ENCODE results near the gene ITGBL1.

The ITGBL1 gene

DNA sequence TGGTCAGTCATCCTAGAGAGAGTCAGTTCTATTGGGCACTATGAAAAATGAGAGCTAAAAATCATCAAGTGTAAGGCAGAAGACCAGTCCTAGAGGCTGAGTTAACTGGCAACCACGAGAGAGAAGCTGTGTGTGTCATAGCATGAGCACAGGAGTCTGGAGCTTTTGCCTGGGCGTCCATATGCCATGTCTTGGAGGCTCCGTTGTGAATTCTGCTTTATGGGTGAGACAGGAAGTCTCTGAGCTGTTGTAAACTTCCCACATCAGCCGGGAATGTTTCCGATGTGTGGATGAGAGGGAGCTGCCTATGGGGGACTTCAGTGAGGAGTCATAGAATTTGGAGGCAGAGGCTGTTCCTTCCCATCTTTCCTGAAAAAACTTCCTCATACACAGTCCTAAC lies 120.0 kb downstream of the ITGBL1 start:
- DNase-seq, result no peak

DNA sequence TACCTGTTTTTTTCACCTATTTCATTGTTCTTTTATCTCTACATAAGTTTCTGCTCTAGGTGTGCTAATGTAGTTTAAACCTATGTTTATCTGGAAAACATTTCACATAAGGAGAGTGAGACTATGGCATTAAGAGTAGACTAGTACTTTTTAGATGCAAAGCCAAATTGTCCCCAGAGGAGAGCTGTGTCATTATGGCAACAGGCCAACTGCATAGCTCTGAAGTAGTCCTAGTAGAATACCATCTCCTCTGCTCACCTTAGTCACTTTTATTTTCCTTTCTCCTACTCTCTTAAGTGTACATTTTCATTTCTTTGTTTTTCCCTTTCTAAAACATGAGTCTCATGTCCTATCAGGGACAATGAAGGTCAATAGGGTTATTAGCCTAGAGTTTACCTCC lies 123.1 kb downstream of the ITGBL1 start:
- DNase-seq, result no peak

DNA sequence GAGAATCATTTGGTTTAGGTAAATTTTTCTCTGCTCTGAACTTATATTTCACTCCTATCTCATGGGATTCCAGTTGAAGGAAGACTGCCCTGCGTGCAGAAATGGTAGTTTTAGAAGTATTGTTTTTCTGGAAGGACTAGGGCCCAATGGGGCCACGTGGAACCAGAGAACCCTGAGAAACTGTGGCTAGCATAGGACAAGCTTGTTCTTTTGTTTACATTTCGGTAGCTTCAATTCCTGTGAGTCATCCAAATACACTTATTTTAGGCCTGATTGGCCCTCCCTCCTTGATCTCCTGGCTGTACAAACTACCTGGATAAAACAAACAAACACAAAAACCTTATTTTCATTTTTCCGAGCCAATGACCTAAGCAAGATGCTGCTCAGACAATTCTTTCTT lies 124.0 kb downstream of the ITGBL1 start:
- no peak for DNase-seq

DNA sequence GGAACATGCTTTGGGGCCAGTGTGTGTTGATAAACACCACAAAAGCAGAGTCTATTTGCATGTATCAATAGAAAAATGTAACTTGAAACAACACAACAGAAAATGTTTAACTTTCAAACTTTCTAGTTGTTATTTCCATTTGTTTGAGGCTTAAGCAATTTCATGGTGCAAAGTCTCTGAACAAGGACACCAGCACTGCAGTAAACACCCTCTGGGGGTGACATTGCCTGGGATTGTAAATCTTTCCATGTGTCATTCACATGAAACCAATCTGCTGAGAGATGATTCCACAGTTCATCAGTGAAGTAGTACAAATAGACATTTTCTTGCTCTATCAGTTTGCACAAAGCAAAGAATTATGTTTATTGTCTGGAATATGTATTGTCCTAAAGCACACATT lies 124.5 kb downstream of the ITGBL1 start:
- no peak for DNase-seq

DNA sequence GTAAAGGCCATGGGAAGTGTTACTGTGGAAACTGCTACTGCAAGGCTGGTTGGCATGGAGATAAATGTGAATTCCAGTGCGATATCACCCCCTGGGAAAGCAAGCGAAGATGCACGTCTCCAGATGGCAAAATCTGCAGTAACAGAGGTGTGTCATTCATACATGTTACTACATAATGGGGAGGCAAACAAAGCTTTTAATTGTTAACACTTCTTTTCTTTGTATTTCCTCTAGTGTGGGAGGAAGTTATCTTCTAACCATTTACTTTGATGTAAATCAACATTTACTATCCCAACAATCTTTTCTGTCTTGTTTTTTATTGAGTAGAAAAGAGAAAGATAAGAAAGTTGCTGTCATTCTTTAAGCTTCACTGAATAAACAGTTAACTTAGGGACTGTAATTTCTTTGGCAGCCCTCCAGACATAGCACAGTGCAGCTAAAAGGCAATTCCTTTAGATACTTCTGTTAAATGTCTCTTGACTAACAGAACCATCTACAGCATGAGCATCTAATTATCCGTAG lies 126.9 kb downstream of the ITGBL1 start:
- no peak for DNase-seq

- DNase-seq, result no peak
Measured at GRCh38 chr13:101584331-101584730, 131.9 kb downstream of the ITGBL1 start.

DNA sequence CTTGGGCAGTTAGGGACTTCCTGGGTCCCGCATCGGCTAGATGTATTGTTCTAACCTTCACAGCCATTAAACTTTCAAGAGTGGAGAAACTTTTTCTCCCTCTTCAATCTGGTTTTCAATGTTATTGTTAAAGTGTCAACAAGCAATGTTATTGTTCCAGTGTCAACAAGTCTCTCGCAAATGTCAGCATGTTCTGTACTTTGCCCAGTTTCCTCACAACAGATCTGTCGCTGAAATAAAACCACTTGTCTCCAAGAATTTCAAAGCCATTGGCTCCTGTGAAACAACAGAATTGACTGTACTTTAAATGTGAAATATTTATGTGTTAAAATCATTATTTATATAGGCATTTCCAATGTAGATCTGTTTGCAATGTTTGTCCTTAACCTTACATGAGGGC lies 138.0 kb downstream of the ITGBL1 start:
- DNase-seq, result no peak

- DNase-seq, result no peak
Measured at GRCh38 chr13:101594936-101595335, 142.5 kb downstream of the ITGBL1 start.

- DNase-seq, result no peak
Measured at GRCh38 chr13:101596803-101597202, 144.3 kb downstream of the ITGBL1 start.

- DNase-seq, result no peak
Measured at GRCh38 chr13:101611491-101612475, 159.3 kb downstream of the ITGBL1 start.

- no peak for DNase-seq
Measured at GRCh38 chr13:101612735-101613134, 160.3 kb downstream of the ITGBL1 start.

GRCh38 chr13:101614491-101614890 lies 162.0 kb downstream of the ITGBL1 start:
- DNase-seq, result no peak

DNA sequence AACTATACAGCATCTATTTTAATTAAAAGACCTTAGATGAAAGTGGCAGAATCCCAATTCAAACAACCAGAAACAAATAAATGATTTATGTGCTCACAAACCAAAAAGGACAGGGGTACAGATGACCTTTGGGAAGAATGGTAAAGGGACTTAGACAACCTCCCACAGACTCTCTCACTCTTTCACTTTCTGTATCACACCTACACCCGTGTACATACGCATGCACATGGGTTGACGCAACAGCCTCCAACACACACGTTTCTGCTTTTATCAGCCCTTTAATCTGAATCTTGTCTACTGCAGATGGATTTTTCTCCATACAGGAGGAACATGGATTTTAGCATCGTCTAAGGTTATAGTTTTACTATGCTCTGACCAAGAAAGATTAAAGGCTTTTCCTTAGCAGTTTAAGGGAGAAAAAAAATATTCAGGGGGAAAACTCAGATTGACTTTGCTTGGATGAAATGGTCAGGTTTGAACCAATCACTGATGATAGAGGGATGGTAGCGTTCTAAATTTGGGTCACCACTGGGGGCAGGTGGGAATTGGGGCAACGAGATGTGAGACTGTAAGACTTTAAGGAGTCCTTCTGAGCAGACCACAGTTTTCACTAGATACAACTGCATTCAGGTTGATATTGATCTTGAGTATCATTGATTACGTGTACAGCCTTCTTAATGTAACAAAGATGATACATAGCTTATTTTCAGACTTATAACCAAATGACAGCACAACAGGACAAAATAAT lies 166.1 kb downstream of the ITGBL1 start:
- DNase-seq, result no peak

GRCh38 chr13:101621099-101621498 lies 168.6 kb downstream of the ITGBL1 start:
- no peak for DNase-seq

DNA sequence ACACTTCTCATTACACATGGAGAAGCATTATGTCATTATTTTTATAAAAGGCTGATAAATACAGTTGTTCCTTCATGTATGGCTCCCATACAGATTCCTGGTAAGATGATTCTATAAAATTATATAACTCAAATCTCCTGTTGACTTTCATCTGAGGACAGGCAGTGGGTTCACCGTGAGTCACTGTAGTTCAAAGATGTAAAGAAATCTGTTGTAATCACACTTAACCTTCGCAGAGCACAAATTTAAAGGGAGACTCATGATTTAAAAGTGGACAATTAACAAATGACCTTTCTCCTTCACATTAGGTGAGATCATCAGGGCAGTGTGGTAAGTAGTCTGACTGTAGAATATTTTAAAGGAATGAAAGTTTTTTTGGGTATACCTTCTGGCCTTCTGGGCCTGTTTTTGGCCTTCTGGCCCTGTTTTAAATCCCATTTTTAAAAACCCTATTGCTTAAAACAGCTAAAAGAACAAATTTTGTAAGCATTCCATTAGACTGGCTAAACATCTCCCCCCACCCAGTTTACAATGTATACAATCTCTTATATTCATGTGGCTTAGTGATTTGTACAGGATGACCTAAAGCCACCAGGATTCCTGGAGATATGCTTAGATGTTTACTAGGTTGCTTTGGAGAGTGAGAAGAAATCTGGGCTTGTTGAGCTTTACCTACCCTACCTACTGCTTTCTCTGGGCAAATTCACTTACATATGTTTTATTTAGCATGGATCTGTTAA lies 171.2 kb downstream of the ITGBL1 start:
- no peak for DNase-seq

- DNase-seq, result no peak
Measured at GRCh38 chr13:101624210-101624922, 171.9 kb downstream of the ITGBL1 start.

DNA sequence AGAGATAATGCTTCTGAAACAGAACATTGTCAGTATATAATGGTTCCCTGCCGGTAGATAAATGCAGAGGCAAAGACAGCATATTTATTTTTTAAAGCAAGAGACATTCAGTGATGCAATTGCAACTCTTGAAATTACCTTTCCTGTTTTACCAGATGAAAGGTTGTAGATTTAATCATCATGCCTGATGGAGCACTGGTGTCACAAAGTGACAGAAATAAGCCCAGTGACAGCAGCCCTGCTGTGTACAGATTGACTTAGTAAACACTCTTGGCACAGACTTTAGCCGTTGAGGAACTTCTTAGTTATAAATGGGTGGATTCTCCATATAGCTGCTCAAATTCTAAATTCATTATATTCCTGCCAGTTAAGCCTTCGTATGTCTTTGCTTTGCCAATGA lies 172.5 kb downstream of the ITGBL1 start:
- no peak for DNase-seq

DNA sequence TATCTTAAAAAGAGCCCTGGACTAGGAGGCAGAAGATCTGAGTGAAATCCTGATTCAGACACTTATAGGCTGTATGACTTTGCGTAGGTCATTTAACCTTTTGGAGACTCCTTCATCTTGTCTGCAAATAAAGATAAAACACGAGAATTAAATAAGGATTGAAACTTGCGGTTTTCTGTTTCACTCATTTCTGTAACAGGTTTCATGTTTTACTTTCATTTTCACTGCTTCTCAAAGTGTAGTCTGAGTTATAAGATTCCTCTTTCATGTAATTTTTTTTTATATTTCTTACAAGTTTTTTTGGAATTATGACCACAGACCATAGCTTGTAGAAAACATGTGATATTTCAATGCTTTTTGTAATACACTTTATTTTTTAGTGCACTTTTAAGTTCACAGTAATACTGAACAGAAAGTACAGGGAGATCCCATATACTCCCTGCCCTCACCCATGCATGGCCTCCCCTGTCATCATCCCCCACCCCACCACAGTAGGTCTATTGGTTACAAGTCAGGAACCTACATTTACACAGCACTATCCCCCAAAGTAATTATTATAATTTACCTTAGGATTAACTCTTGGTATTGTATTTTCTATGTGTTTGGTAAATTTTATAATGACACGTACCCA lies 174.6 kb downstream of the ITGBL1 start:
- DNase-seq, result no peak

- no peak for DNase-seq
Measured at GRCh38 chr13:101627556-101627943, 175.1 kb downstream of the ITGBL1 start.

- no peak for DNase-seq
Measured at GRCh38 chr13:101628900-101629299, 176.4 kb downstream of the ITGBL1 start.

DNA sequence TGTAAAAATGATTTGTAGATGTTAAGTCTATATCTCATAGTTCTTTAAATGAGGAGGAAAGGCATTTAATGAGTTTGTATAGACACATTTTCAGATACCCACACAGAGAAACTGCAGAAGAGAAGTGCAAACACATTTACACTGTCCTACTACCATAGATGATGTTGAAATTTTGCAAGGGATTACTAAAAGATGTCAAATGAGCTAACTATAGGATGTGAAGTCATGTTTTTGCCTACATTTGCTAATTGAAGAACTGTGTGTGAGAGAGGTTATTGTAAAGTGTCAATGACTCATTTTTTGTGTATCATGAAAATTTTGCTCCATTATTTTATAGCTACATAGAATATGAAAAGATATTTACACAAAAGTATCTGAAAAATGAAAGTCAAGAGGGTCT lies 178.9 kb downstream of the ITGBL1 start:
- DNase-seq, result no peak

- DNase-seq, result no peak
Measured at GRCh38 chr13:101634142-101634541, 181.7 kb downstream of the ITGBL1 start.

Data from activated effector memory CD4-positive, alpha-beta T cell treated with Interleukin-2 at 50 U/mL for 16 hours (primary cell).